Activated CD8-positive, alpha-beta T cell treated with anti-CD3 and anti-CD28 coated beads for 36 hours (primary cell): ENCODE measurements around the gene SPINK1. TPM values are rescaled to one million over a fixed set of nuclear protein-coding genes. Genes with fewer than 3 reads are reported as not detected.

Source experiments
- ATAC-seq: fragments of 200-7000 bp; cut with Tn5 transposase; one replicate; pipeline ENCODE4 v1.10.0; 2021; ENCODE audit warnings: mild to moderate bottlenecking, moderate library complexity
- CTCF ChIA-PET: fragments of 350-600 bp; sonication (Branson Sonifier 250); formaldehyde crosslinking; loops from one replicate; lab custom pipeline; 2021; ENCODE audit warnings: antibody characterized with exemption; lab: Charles Lee
- POLR2A ChIA-PET: fragments of 350-600 bp; sonication (Branson Sonifier 250); formaldehyde crosslinking; loops from one replicate; lab custom pipeline; 2021; ENCODE audit warnings: antibody characterized with exemption; lab: Charles Lee
- DNase-seq: peaks from one replicate; pipeline ENCODE4 v3.0.0-alpha.2; 2020
- H3K27ac Mint-ChIP-seq: one replicate; pipeline ENCODE4 v1.8.0; 2021; ENCODE audit warnings: mild to moderate bottlenecking, mixed read lengths
- H3K27me3 Mint-ChIP-seq: one replicate; pipeline ENCODE4 v1.8.0; 2021; ENCODE audit warnings: mixed read lengths
- H3K36me3 Mint-ChIP-seq: one replicate; pipeline ENCODE4 v1.8.0; 2021; ENCODE audit warnings: low read depth, mixed read lengths
- H3K4me1 Mint-ChIP-seq: one replicate; pipeline ENCODE4 v1.8.0; 2021; ENCODE audit warnings: low read depth, mixed read lengths
- H3K4me3 Mint-ChIP-seq: one replicate; pipeline ENCODE4 v1.8.0; 2021; ENCODE audit warnings: mild to moderate bottlenecking, moderate library complexity, mixed read lengths
- H3K9me3 Mint-ChIP-seq: one replicate; pipeline ENCODE4 v1.8.0; 2021; ENCODE audit warnings: mixed read lengths
- intact Hi-C: fragments of 100-400 bp; cut with micrococcal nuclease; formaldehyde crosslinking; loops from one replicate; pipeline ENCODE4 v1.10.0; 2022
- total RNA-seq, 2 experiments: library from RNA; stranded (reverse); gene quantifications; one replicate each; pipeline ENCODE4 v1.2.3, GENCODE V29; 2021
- TF ChIP-seq, protein P1 (sequence below): fragments of 200-600 bp; IDR thresholded peaks from one replicate; pipeline ENCODE4 v1.8.0; 2022; ENCODE audit warnings: antibody characterized with exemption, mild to moderate bottlenecking

SPINK1 gene
- total RNA-seq, 2 experiments from 2014 or later = not detected

DNA sequence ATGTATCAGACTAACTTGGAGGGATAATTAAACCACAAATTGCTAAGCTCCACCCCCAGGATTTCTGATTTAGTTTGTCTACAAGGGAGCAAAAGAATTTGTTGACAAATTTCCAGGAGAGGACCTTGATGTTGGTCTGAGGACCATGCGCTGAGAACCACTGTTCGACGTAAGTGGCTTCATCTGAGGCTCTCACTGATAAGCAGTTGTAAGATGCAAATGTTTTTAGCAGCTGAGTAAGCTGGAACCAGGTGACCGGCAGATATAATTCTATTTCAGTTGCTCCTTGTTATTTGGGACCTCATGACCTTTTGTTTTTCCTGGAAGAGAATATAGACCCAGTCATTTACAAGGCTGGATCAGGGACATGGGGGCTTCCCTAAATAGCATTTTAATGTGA is 14.1 kb upstream of the SPINK1 start:
- Mint-ChIP-seq H3K36me3 (no peaks in the 10 kb centered on the region), H3K9me3 (no peaks in the 10 kb centered on the region), H3K27ac (no peak overlapping the region), H3K4me3 (no peak overlapping the region), H3K27me3 (peaks cover 18% of the 10 kb centered on the region), H3K4me1 (no peaks in the 10 kb centered on the region)
- intact Hi-C loops = no loop called here
- ATAC-seq (no peak), DNase-seq (no peak)
- TF ChIP-seq, protein P1, sequence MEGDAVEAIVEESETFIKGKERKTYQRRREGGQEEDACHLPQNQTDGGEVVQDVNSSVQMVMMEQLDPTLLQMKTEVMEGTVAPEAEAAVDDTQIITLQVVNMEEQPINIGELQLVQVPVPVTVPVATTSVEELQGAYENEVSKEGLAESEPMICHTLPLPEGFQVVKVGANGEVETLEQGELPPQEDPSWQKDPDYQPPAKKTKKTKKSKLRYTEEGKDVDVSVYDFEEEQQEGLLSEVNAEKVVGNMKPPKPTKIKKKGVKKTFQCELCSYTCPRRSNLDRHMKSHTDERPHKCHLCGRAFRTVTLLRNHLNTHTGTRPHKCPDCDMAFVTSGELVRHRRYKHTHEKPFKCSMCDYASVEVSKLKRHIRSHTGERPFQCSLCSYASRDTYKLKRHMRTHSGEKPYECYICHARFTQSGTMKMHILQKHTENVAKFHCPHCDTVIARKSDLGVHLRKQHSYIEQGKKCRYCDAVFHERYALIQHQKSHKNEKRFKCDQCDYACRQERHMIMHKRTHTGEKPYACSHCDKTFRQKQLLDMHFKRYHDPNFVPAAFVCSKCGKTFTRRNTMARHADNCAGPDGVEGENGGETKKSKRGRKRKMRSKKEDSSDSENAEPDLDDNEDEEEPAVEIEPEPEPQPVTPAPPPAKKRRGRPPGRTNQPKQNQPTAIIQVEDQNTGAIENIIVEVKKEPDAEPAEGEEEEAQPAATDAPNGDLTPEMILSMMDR = no peak
- CTCF ChIA-PET = interaction anchor here (2.0 kb wide), 1 partner anchor 12 kb away, joined by 10 read pairs; no protein-coding TSS in a partner anchor
- POLR2A ChIA-PET = no interaction called here

DNA sequence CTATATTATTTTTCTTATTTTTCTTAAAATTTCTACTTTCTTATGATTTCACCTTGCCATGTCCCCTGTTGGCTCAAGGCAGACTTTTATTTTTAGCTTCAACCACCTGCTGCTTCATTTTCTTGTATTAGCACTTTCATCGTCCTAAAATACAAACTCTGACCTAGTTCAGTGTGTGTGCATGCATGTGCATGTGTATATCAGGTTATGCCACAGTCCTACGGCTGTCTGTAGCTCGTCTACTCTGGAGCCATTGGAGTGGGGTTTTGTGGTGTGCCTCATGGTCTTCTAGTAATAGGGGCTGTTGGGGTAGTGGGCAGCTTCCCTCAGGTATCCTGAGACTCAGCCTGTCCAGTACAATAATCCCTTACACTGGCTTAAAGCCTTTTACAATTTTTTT is 13.4 kb upstream of the SPINK1 start:
- H3K27ac Mint-ChIP-seq = no peak overlapping the region

DNA sequence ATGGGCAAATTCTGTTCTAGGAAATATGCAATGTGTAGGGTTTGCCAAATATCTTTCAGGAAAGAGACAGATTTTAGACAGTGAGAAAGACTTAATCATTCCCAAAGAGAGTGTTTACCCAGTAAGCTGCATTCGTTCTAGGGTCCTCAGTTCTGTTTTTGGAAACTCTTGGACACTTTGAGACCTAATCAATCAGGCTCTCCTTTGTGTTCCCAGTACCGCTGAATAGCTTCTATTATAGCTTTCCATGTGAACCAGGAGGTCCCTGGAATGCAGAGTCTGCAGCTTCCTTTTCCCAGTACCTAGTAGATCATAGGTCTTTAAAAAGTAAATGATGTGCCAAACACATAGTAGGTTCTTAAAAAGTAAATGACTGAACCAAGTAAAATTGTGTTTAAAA is 11.4 kb upstream of the SPINK1 start:
- POLR2A ChIA-PET = no interaction called here
- Mint-ChIP-seq H3K9me3 (no peaks in the 10 kb centered on the region), H3K4me1 (no peaks in the 10 kb centered on the region), H3K4me3 (no peak overlapping the region), H3K36me3 (no peaks in the 10 kb centered on the region), H3K27me3 (peaks cover 11% of the 10 kb centered on the region), H3K27ac (no peak overlapping the region)
- CTCF ChIA-PET = interaction anchor here (0.9 to 1.3 kb wide), 2 partner anchors 15 to 20 kb away, joined by 3 to 4 read pairs; no protein-coding TSS in a partner anchor
- no peak for ATAC-seq
- no peak for DNase-seq
- intact Hi-C loops = no loop called here
- TF ChIP-seq, protein P1 = no peak

More for the DNA sequence above, 13.4 kb upstream of the SPINK1 start:
- Mint-ChIP-seq H3K36me3 (no peaks in the 10 kb centered on the region), H3K9me3 (no peaks in the 10 kb centered on the region), H3K27me3 (peaks cover 18% of the 10 kb centered on the region), H3K4me3 (no peak overlapping the region), H3K4me1 (no peaks in the 10 kb centered on the region)
- no peak for ATAC-seq
- CTCF ChIA-PET = interaction anchor here (1.2 to 2.0 kb wide), 2 partner anchors 12 to 224 kb away, joined by 3 to 10 read pairs; no protein-coding TSS in a partner anchor
- TF ChIP-seq, protein P1 = no peak
- POLR2A ChIA-PET = no interaction called here
- intact Hi-C loops = no loop called here
- no peak for DNase-seq

DNA sequence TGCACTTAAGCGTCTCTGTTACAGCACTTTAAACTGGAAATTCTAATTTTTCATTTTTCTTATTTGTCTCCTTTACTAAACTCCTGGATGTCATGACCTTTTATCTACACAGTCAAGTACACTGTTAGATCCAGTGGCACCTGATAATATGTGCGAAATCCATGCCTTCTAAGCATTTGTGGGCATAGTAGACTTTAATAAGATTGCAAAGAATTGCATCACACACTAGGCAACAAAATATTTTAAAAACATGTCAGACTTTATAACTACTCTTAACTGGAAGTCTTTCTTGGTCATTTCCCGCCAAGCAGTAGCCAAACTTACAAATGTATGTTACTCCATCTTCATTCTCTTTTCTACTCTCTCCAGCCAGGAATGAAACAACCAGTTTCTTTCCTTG is 5.0 kb upstream of the SPINK1 start:
- Mint-ChIP-seq H3K27me3 (peaks cover 2% of the 10 kb centered on the region), H3K36me3 (no peaks in the 10 kb centered on the region), H3K4me1 (no peaks in the 10 kb centered on the region), H3K9me3 (no peaks in the 10 kb centered on the region), H3K4me3 (no peak overlapping the region), H3K27ac (no peak overlapping the region)
- TF ChIP-seq, protein P1 = no peak
- no peak for DNase-seq
- intact Hi-C loops = no loop called here
- ChIA-PET POLR2A (no interaction called here), CTCF (interaction anchor here (1.3 kb wide), 1 partner anchor 13 kb away, joined by 8 read pairs; no protein-coding TSS in a partner anchor)
- ATAC-seq = no peak

DNA sequence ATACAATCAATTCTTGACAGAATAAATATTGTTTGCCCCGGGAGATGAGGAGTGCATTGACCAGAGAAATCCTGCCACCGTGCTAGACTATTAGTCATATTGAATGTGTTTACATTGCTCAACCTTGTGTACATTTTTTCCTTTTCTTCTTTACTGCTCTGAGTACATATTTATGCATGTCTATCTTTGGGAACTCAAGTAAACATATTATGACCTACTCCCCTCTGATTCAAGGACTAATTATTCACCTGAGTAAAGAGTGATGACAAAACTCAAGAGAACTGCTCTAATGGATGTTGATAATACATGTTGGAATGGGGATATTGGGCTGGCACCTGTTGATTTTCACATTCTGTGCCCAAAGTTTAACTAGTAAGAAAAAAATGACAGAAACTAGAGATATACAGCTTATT is 3.9 kb upstream of the SPINK1 start:
- CTCF ChIA-PET = interaction anchor here (1.3 kb wide), 1 partner anchor 12 kb away, joined by 8 read pairs; no protein-coding TSS in a partner anchor
- Mint-ChIP-seq H3K9me3 (no peaks in the 10 kb centered on the region), H3K4me3 (no peak overlapping the region), H3K27ac (no peak overlapping the region), H3K4me1 (no peaks in the 10 kb centered on the region), H3K36me3 (no peaks in the 10 kb centered on the region), H3K27me3 (peaks cover 3% of the 10 kb centered on the region)
- DNase-seq (no peak), ATAC-seq (no peak)
- intact Hi-C loops = no loop called here
- POLR2A ChIA-PET = no interaction called here
- TF ChIP-seq, protein P1 = no peak
